AG20443 (cell line): ENCODE results near the gene KANSL3.

ENCODE experiments used
- DNase-seq: peaks from one replicate; pipeline ENCODE4 v3.0.0; 2012; ENCODE audit warnings: low spot score, mixed read lengths

KANSL3 gene

GRCh38 chr2:96604104-96604503, 34.0 kb downstream of the KANSL3 start:
- DNase-seq = no peak

DNA sequence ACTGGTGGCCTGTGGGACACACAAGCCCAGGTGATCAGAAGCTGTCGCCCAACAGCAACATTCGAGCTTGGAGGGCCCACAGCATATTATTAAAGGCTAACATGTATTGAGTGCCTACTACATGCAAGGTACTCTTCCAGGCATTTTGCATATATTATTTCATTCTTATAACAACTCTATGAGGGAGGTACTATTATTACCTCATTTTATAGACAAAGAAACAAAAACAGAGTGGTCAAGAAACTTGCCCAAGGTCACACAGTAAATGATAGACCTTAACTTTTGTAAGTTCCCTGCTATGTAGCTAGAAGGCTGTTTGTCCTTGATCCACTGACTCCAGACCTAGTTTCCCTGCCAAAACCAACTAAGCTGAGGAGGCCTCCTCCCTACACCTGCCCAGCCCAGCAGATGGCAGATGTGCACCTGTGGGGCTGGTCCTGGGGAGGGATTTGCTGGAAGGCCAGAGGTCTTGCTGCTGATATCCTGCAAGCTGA, 35.7 kb downstream of the KANSL3 start:
- no peak for DNase-seq

DNA sequence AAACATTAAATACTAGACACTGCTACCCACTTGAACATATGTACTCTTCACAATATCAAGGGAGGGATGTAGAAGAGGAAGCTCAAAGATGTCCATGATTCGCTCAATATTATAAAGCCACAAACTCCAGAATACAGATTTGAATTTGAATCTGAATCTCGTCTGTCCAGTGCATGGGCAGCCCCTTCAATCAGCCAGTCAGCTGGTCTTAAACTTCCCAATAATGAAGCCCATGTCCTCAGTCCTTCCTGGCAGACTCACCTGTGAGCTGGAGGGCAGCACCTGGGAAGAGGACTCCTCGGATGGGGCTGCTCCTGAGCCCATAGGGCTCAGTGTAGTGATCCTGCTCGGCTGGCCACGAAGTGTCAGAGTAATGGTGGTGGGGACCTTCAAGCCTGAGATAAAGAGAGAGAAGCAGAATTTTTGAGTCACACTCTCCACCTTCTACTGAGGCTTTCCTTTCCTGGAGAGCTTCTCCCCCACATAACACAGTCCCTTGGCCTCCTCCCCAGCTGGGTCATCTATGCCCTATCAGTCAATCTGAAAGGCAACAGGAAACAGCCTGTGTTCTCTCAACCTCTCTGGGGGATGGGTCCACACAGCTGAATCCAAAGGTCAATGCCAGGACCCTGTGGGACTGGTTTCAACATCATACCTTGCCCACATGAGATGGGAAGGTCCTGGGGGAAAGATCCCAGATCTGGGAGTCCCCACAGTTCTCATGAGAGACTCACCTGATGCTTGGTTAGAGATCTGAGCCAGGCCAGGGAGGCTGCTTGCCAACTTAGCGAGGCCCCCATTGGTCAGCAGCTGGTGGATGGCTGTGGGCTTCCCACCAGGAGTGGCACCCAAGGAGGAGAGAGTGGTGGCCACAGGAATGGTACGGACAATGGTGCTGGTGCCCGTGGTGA, 36.5 kb downstream of the KANSL3 start:
- no peak for DNase-seq

GRCh38 chr2:96599941-96600340, 38.2 kb downstream of the KANSL3 start:
- no peak for DNase-seq

GRCh38 chr2:96596596-96596995, 41.5 kb downstream of the KANSL3 start:
- no peak for DNase-seq

- DNase-seq = no peak
Observed at GRCh38 chr2:96594691-96595152, 43.4 kb downstream of the KANSL3 start.

DNA sequence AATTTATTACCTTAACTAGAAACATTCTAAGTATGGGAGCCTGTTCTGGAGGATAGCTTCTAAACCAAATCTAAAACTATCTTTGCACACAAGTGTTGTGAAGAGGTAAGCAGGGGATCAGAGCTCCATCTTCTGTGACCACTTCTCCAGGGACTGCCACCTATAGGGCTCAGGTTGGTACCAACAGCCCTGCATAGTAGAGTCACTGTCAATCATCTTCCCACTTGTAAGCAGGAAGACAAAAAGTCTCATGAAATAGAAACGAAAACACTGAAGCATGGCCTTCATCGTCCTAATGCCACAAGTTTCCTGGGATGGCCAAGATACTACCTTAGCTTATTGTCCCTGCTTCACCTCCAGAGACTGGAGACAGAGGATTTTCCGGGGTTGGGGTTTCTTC, 43.8 kb downstream of the KANSL3 start:
- DNase-seq = no peak

GRCh38 chr2:96591494-96591893, 46.6 kb downstream of the KANSL3 start:
- no peak for DNase-seq

GRCh38 chr2:96591054-96591453, 47.1 kb downstream of the KANSL3 start:
- no peak for DNase-seq

- DNase-seq = no peak
Observed at GRCh38 chr2:96587843-96588242, 50.3 kb downstream of the KANSL3 start.

DNA sequence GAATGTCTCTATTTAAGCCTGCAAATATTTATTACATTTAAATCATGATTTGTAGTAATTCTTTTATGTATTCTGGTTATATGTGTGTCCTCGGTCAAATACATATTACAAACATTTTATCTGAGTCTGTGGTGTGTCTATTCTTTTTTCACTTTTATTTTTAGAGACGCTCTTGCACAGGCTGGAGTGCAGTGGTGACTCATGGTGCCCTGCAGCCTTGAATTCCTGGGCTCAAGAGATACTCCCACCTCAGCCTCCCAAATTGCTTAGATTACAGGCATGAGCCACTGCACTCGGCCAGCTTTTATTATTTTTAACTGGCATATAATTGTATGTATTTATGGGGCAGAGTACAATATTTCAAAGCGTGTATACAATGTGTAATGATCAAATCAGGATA, 54.1 kb downstream of the KANSL3 start:
- DNase-seq = no peak

- DNase-seq = peak; percentile 78
Observed at GRCh38 chr2:96580771-96581170, 57.3 kb downstream of the KANSL3 start.

GRCh38 chr2:96579422-96579821, 58.7 kb downstream of the KANSL3 start:
- DNase-seq = no peak

GRCh38 chr2:96578731-96579130, 59.4 kb downstream of the KANSL3 start:
- no peak for DNase-seq

DNA sequence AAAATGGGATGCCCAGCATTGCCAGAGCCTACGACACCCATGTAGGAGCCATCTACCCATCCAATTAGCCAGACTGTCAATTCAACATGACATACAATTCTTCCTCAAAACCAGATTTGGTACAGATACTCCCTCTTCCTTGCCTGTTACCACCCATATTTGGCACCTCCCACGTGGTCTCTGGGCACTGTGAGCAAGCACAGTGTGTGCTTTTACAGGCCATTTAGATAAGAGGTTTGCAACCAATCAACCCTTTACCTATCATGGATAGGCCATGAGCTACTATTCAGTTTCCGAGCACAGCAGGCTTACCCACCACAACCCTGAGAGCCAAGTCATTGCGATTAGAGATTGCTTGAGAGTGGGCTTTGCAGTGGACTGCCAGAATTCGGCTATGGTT, 60.6 kb downstream of the KANSL3 start:
- DNase-seq = no peak

GRCh38 chr2:96575785-96576456, 62.2 kb downstream of the KANSL3 start:
- DNase-seq = no peak

DNA sequence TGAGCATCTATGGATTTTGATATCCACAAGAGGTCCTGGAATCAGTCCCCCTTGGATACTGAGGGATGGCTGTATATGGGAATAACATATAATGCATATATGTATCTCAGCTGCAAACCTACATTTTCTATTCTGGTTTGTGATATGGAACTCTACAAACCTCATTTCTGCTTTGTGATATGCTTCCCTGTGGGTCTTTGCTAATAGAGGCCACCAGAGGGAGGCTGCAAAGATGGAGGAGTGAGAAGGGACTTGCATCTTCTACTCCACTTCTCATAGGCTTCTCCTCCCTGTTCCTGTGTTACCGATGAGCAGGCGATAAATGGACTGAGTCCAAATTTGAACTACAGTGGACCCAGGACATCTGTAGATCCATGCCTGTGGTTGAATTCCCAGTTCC, 63.7 kb downstream of the KANSL3 start:
- no peak for DNase-seq

DNA sequence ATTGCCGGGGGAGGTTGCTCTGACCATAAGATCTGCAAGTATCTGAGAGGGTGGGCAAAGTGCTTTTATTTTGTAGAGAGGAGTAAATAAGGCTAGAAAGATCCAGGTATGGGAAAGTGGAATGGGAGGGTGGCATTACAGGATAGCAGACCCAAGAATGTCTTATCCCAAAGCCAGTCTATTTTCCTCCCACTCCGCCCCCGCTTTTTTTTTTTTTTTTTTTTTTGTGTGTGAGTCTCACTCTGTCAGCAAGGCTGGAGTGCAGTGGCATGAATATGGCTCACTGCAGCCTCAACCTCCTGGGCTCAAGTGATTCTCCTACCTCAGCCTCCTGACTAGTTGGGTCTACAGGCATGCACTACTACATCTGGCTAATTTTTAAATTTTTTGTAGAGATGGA, 70.0 kb downstream of the KANSL3 start:
- DNase-seq = no peak

- DNase-seq = no peak
Observed at GRCh38 chr2:96565111-96565510, 73.0 kb downstream of the KANSL3 start.

DNA sequence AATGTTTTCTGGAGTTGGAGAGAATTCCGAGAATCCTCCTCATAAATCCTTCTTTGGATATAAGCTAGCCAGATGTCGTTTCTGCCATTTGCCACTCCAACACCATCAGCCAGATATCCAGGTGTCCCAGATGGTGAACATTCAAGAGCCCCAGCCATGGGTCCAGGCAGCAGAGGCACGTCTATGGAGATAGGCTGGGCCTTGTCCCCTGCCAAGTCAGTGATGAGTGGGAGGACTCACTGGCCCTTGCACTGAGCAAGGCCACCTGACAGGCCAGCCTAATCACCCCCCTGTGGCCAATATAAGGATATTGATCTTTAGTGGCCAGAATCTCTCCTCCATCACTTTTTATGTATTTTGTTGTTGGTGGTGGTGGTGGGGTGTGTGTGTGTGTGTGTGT, 73.5 kb downstream of the KANSL3 start:
- no peak for DNase-seq

DNA sequence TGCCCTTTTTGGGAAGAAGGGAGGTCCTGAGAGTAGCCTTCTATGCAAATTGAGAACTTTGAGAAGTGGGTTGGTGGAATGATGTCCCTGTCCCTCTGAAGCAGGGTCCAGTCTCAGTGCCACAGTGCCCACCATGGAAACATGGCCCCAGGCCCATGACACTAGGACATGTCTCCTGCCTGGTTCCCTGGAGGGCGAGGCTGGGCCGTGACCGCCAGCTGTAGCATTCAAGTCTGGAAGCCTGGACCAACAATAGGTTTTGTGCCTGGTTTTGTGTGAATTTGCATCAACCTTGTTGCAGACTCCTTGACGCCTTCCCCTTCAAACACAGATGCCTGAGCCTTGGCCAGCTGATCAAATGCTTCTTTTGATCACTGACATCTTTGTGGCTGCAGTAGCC, 74.1 kb downstream of the KANSL3 start:
- DNase-seq = no peak

DNA sequence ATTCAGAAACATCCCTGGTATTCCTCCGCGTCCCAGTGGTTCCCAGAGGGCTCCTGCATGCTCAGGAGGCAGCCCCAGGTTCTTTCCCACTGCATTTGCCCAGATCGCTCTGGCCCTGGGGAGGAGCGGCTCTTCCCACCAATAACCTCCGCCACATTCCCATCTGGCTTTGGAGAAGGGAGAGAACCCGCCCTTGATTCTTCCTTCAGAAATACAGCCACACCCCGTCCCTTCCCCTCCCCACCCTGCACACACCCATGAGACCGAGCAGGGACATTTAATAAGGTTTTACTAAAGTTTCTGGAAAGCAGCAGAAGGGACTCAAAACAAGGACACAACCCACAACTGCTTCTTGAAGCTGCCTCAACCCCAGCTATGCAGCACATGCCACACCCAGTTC, 79.6 kb downstream of the KANSL3 start:
- no peak for DNase-seq

- DNase-seq = no peak
Observed at GRCh38 chr2:96558061-96558460, 80.1 kb downstream of the KANSL3 start.
